H1 (cell line): ENCODE measurements around the gene ENPP4. TPM values are rescaled to one million over a fixed set of nuclear protein-coding genes. Genes with fewer than 3 reads are reported as not detected.

Experiments
- CTCF ChIA-PET: fragments of 300-600 bp; sonication (Branson Sonifier 250); formaldehyde crosslinking; loops from one replicate; lab custom pipeline; 2021; ENCODE audit not compliant: partially characterized antibody; lab: Charles Lee
- POLR2A ChIA-PET: fragments of 300-600 bp; sonication (Branson Sonifier 250); formaldehyde crosslinking; loops from one replicate; lab custom pipeline; 2021; ENCODE audit warnings: inconsistent platforms; ENCODE audit not compliant: partially characterized antibody; lab: Charles Lee
- DNase-seq, 2 experiments: peaks; one replicate each; pipeline versions ENCODE4 v3.0.0 to v3.0.0-alpha.2; 2010 to 2022; ENCODE audit warnings: low spot score in 2 of 2, low read depth in 1 of 2, mixed read lengths in 1 of 2
- FAIRE-seq: peaks from 2 replicates; lab custom pipeline; 2011; peaks lifted over from hg19 to GRCh38; lab: Jason Lieb, UNC
- H2AFZ ChIP-seq: 2 replicates; pipeline ENCODE4 v1.8.1; 2012; ENCODE audit warnings: low read length, inconsistent platforms
- H2AK5ac ChIP-seq: 2 replicates; pipeline ENCODE4 v1.6.1; 2013; ENCODE audit warnings: low read depth, low read length
- H2BK120ac ChIP-seq: replicated peaks from 2 replicates; pipeline ENCODE3; 2013; ENCODE audit warnings: low read depth, low read length, inconsistent platforms
- H2BK12ac ChIP-seq: 2 replicates; pipeline ENCODE4 v1.6.1; 2013; ENCODE audit warnings: low read depth, low read length
- H2BK15ac ChIP-seq: 2 replicates; pipeline ENCODE4 v1.6.1; 2013; ENCODE audit warnings: low read length
- H2BK20ac ChIP-seq: 2 replicates; pipeline ENCODE4 v1.6.1; 2013; ENCODE audit warnings: low read length
- H2BK5ac ChIP-seq: 2 replicates; pipeline ENCODE4 v1.6.1; 2013; ENCODE audit warnings: low read depth, low read length
- H3K14ac ChIP-seq: 2 replicates; pipeline ENCODE4 v1.6.1; 2013; ENCODE audit warnings: inconsistent platforms; ENCODE audit not compliant: insufficient read length
- H3K18ac ChIP-seq: 2 replicates; pipeline ENCODE4 v1.6.1; 2013; ENCODE audit warnings: low read length; ENCODE audit errors: extremely low read depth
- H3K23ac ChIP-seq: 2 replicates; pipeline ENCODE4 v1.6.1; 2013; ENCODE audit warnings: inconsistent platforms; ENCODE audit not compliant: insufficient read length
- H3K23me2 ChIP-seq: 2 replicates; pipeline ENCODE4 v1.6.1; 2013; ENCODE audit warnings: low read depth, low read length
- H3K27ac ChIP-seq: 2 replicates; pipeline ENCODE4 v1.6.1; 2011; ENCODE audit warnings: low read depth, low read length, inconsistent platforms
- H3K27me3 ChIP-seq, 4 experiments: replicated peaks in 1 of 4; 1 replicate in 1 of 4; 2 replicates in 3 of 4; pipeline versions ENCODE4 v1.6.1 to v1.8.1; 2011 to 2013; ENCODE audit warnings: low read length in 3 of 4, mild to moderate bottlenecking in 3 of 4, inconsistent platforms in 2 of 4, mixed read lengths in 2 of 4, moderate library complexity in 1 of 4; ENCODE audit not compliant: control insufficient read depth in 3 of 4, insufficient read depth in 3 of 4; ENCODE audit errors: extremely low read depth in 1 of 4
- H3K36me3 ChIP-seq, 4 experiments: 2 replicates each; pipeline versions ENCODE4 v1.6.1 to v1.8.1; 2011 to 2013; ENCODE audit warnings: mild to moderate bottlenecking in 4 of 4, low read length in 3 of 4, moderate library complexity in 2 of 4, control low read depth in 1 of 4, inconsistent platforms in 1 of 4; ENCODE audit not compliant: insufficient read depth in 4 of 4, control insufficient read depth in 2 of 4
- H3K4ac ChIP-seq: replicated peaks from 2 replicates; pipeline ENCODE3; 2013; ENCODE audit warnings: low read length, low read depth, mixed read lengths, inconsistent platforms; ENCODE audit not compliant: insufficient read length
- H3K4me1 ChIP-seq, 4 experiments: replicated peaks in 1 of 4; 1 replicate in 1 of 4; 2 replicates in 3 of 4; pipeline versions ENCODE4 v1.6.1 to v1.8.1; 2011 to 2013; ENCODE audit warnings: low read length in 3 of 4, inconsistent platforms in 2 of 4, mixed read lengths in 1 of 4; ENCODE audit not compliant: insufficient read depth in 4 of 4, control insufficient read depth in 3 of 4
- H3K4me2 ChIP-seq, 2 experiments: 2 replicates each; pipeline versions ENCODE4 v1.6.1 to v1.8.1; 2011 to 2013; ENCODE audit warnings: low read depth in 2 of 2, low read length in 2 of 2, control low read depth in 1 of 2, inconsistent platforms in 1 of 2, mild to moderate bottlenecking in 1 of 2; ENCODE audit not compliant: insufficient read depth in 1 of 2
- H3K4me3 ChIP-seq, 4 experiments: fragments of 200-600, 300-600 bp in 1 of 4; sonication (generic), shearing (Covaris generic), sonication (Bioruptor Twin) in 1 of 4; 2 replicates each; pipeline versions ENCODE4 v1.5.1 to v1.8.1; 2011 to 2016; ENCODE audit warnings: low read length in 4 of 4, low read depth in 3 of 4, control low read depth in 2 of 4, inconsistent platforms in 2 of 4, mild to moderate bottlenecking in 2 of 4, mixed read lengths in 1 of 4, moderate library complexity in 1 of 4; ENCODE audit not compliant: insufficient read depth in 2 of 4; ENCODE audit errors: extremely low read depth in 1 of 4
- H3K56ac ChIP-seq: replicated peaks from 2 replicates; pipeline ENCODE3; 2013; ENCODE audit warnings: low read depth, mild to moderate bottlenecking, mixed read lengths, low read length, inconsistent platforms; ENCODE audit not compliant: insufficient read length
- H3K79me1 ChIP-seq: 2 replicates; pipeline ENCODE4 v1.6.1; 2013; ENCODE audit warnings: low read depth, low read length, control low read depth
- H3K79me2 ChIP-seq, 2 experiments: 2 replicates each; pipeline versions ENCODE4 v1.6.1 to v1.8.1; 2012 to 2013; ENCODE audit warnings: low read length in 2 of 2, mild to moderate bottlenecking in 2 of 2, inconsistent platforms in 1 of 2; ENCODE audit not compliant: insufficient read depth in 2 of 2, control insufficient read depth in 1 of 2
- H3K9ac ChIP-seq, 4 experiments: replicated peaks in 1 of 4; 1 replicate in 1 of 4; 2 replicates in 3 of 4; pipeline versions ENCODE4 v1.6.1 to v1.8.1; 2011 to 2013; ENCODE audit warnings: low read depth in 3 of 4, low read length in 3 of 4, control low read depth in 2 of 4, mild to moderate bottlenecking in 2 of 4, moderate library complexity in 2 of 4, inconsistent platforms in 1 of 4; ENCODE audit errors: extremely low read depth in 1 of 4
- H3K9me3 ChIP-seq, 2 experiments: 2 replicates each; pipeline versions ENCODE4 v1.6.1 to v1.8.1; 2012 to 2013; ENCODE audit warnings: mild to moderate bottlenecking in 2 of 2, moderate library complexity in 2 of 2, control low read depth in 1 of 2, inconsistent platforms in 1 of 2, low read depth in 1 of 2, low read length in 1 of 2, mixed read lengths in 1 of 2; ENCODE audit not compliant: insufficient read depth in 2 of 2
- H4K20me1 ChIP-seq, 2 experiments: replicated peaks in 1 of 2; 2 replicates each; pipeline versions ENCODE3 to v1.8.1; 2011 to 2013; ENCODE audit warnings: inconsistent platforms in 2 of 2, low read length in 2 of 2, mild to moderate bottlenecking in 1 of 2; ENCODE audit not compliant: insufficient read depth in 2 of 2, control insufficient read depth in 1 of 2
- H4K5ac ChIP-seq: 2 replicates; pipeline ENCODE4 v1.6.1; 2013; ENCODE audit warnings: low read length, low read depth, mixed read lengths, inconsistent platforms; ENCODE audit not compliant: insufficient read length
- H4K8ac ChIP-seq: 2 replicates; pipeline ENCODE4 v1.8.0; 2013; ENCODE audit warnings: mild to moderate bottlenecking, moderate library complexity, low read length, inconsistent platforms; ENCODE audit not compliant: insufficient read depth; ENCODE audit errors: extremely low read depth
- H4K91ac ChIP-seq: replicated peaks from 2 replicates; pipeline ENCODE3; 2013; ENCODE audit warnings: low read length, mixed read lengths, inconsistent platforms; ENCODE audit not compliant: insufficient read length
- FOSL1 ChIP-seq: IDR thresholded peaks from 2 replicates; pipeline ENCODE4 v1.6.1; 2011; ENCODE audit warnings: mild to moderate bottlenecking, low read depth, low read length, moderate library complexity; ENCODE audit not compliant: insufficient read depth
- HDAC2 ChIP-seq, 2 experiments: fragments of 300-600 bp in 1 of 2; sonication (generic) in 1 of 2; IDR thresholded peaks; 2 replicates each; pipeline ENCODE4 v1.6.1; 2011 to 2012; ENCODE audit warnings: low read depth in 2 of 2, low read length in 2 of 2, mild to moderate bottlenecking in 2 of 2, moderate library complexity in 2 of 2, borderline replicate concordance in 1 of 2, inconsistent platforms in 1 of 2
- JUND ChIP-seq: IDR thresholded peaks from 2 replicates; pipeline ENCODE4 v1.6.1; 2011; ENCODE audit warnings: mild to moderate bottlenecking, improper control_type of control experiment, low read length
- KDM5A ChIP-seq: fragments of 200-600 bp; IDR thresholded peaks from 2 replicates; pipeline ENCODE4 v1.7.1; 2012; ENCODE audit warnings: mild to moderate bottlenecking, low read length, inconsistent platforms, mixed read lengths
- NANOG ChIP-seq: IDR thresholded peaks from 2 replicates; pipeline ENCODE4 v1.6.1; 2011; ENCODE audit warnings: low read length, low read depth, mild to moderate bottlenecking, inconsistent platforms; ENCODE audit not compliant: insufficient read depth, poor library complexity, severe bottlenecking
- NRF1 ChIP-seq: IDR thresholded peaks from 2 replicates; pipeline ENCODE4 v1.6.1; 2011; ENCODE audit warnings: mild to moderate bottlenecking, low read depth, low read length, improper control_type of control experiment
- POU5F1 ChIP-seq: IDR thresholded peaks from 2 replicates; pipeline ENCODE4 v1.6.1; 2011; ENCODE audit warnings: low read depth, mild to moderate bottlenecking, low read length, moderate library complexity
- SIRT6 ChIP-seq: IDR thresholded peaks from one replicate; pipeline ENCODE4 v1.7.1; 2012; ENCODE audit warnings: low read length, inconsistent platforms
- SIX5 ChIP-seq: IDR thresholded peaks from 2 replicates; pipeline ENCODE4 v1.6.1; 2011; ENCODE audit warnings: mild to moderate bottlenecking, low read depth, low read length
- SRF ChIP-seq: IDR thresholded peaks from 2 replicates; pipeline ENCODE4 v1.6.1; 2011; ENCODE audit warnings: mild to moderate bottlenecking, low read depth, low read length, moderate library complexity
- WGBS, 2 experiments: shearing (Covaris generic) in 1 of 2; methylation state at CpG; one replicate each; pipeline versions ENCODE4 v1.1.6 to v1.1.7; 2013 to 2015; ENCODE audit warnings: low lambda C conversion rate in 2 of 2, mixed read lengths in 2 of 2, inconsistent platforms in 1 of 2, low coverage in 1 of 2, missing lambda C conversion rate in 1 of 2; ENCODE audit not compliant: insufficient replicate concordance in 2 of 2, insufficient coverage in 1 of 2, insufficient read length in 1 of 2; ENCODE audit errors: extremely low coverage in 1 of 2, missing lambda C conversion rate in 1 of 2; 5-methylcytosine and 5-hydroxymethylcytosine counted together
- polyA plus RNA-seq, 7 experiments: library from polyadenylated mRNA; depleted of rRNA in 3 of 7; stranded (reverse) in 5 of 7; unstranded in 2 of 7; fragments of >200 nt in 5 of 7; fragments of 200-250 nt in 2 of 7; gene quantifications; 1 replicate in 5 of 7; 2 replicates in 1 of 7; 4 replicates in 1 of 7; pipeline versions ENCODE4 v1.2.1 to v1.2.3, GENCODE V29; 2011 to 2013; ENCODE audit warnings: missing spikeins in 2 of 7, mixed read lengths in 2 of 7
- total RNA-seq: library from RNA; stranded (reverse); fragmentation: NEBNext Ultra II Directional; extraction: Animal tissue kit (Norgen Biotek cat#: 25700); gene quantifications from 2 replicates; pipeline ENCODE4 v1.2.1, GENCODE V29; 2021
- TF ChIP-seq, protein P1 (sequence below), 3 experiments: IDR thresholded peaks; 1 replicate in 2 of 3; 2 replicates in 1 of 3; pipeline versions ENCODE4 v1.5.1 to v1.6.1; 2011; ENCODE audit warnings: low read length in 3 of 3, mild to moderate bottlenecking in 3 of 3, inconsistent platforms in 2 of 3, low read depth in 1 of 3, moderate library complexity in 1 of 3; ENCODE audit not compliant: insufficient read depth in 1 of 3; ENCODE audit errors: control extremely low read depth in 1 of 3

ENPP4 gene
- total and polyA plus RNA-seq, 2 of the 8 experiments (the other 6 are each of a cell fraction or from before 2014, with no cell fraction given): 2.0 to 4.4 TPM

DNA sequence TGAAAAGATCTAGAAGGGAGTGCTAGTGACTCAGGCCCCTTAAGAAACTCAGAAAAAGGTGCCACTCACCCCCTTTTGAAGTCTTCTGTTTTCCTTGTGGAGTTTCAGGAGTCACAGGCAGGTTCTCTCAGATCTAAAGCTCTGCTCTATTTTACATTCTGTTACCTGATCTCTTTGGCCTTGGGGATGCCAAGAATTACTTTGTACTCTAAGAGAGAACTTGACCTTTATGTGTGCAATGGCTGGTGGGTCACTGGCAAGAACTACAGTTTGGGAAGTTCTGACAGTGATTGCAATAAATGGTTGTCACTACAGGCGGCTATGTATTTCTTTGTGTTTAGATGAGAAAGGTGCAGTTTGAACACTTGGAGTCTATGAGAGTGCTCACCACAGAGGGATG is 24.2 kb upstream of the ENPP4 start:
- H3K14ac ChIP-seq: no peak overlapping the region
- H3K79me2 ChIP-seq: no peaks in the 10 kb centered on the region
- H3K4me2 ChIP-seq: no peak overlapping the region
- no peak overlapping the region for H2BK120ac ChIP-seq
- H4K5ac ChIP-seq: no peak overlapping the region
- no peak overlapping the region for H2BK12ac ChIP-seq
- no peaks in the 10 kb centered on the region for H4K20me1 ChIP-seq
- no peak overlapping the region for H3K4ac ChIP-seq
- ChIA-PET POLR2A (interaction anchor here (1.2 kb wide), 1 partner anchor 10 kb away, joined by 3 read pairs; no protein-coding TSS in a partner anchor), CTCF (interaction anchor here (0.5 to 1.9 kb wide), 8 partner anchors 9 to 410 kb away, joined by 3 to 7 read pairs (median 4); no protein-coding TSS in a partner anchor)
- H4K91ac ChIP-seq: no peak overlapping the region
- no peak overlapping the region for H3K4me3 ChIP-seq
- no peaks in the 10 kb centered on the region; the same call in 1 of the 2 replicates for H3K23me2 ChIP-seq
- no peak overlapping the region for H3K56ac ChIP-seq
- no peak overlapping the region for H2BK5ac ChIP-seq
- H3K79me1 ChIP-seq: no peaks in the 10 kb centered on the region
- no peak overlapping the region for H3K9ac ChIP-seq
- peaks cover 5 to 6% of the 10 kb centered on the region in 2 experiments; a peak in 3 of 4 replicates for H3K9me3 ChIP-seq
- no peak overlapping the region for H2AK5ac ChIP-seq
- WGBS, 2 experiments: 45% methylated on average over 1 of the region's 1 CpG; no CpG with 5 or more reads in 1 of the 2 experiments
- H3K27me3 ChIP-seq: no peaks in the 10 kb centered on the region
- no peak overlapping the region for H2AFZ ChIP-seq
- no peak overlapping the region for H3K27ac ChIP-seq
- no peak overlapping the region for H2BK20ac ChIP-seq
- FAIRE-seq (no peak), DNase-seq (no peak)
- H3K4me1 ChIP-seq: no peaks in the 10 kb centered on the region
- no peak overlapping the region for H3K23ac ChIP-seq
- H3K18ac ChIP-seq: no peak overlapping the region
- H2BK15ac ChIP-seq: no peak overlapping the region
- H4K8ac ChIP-seq: no peak overlapping the region
- no peaks in the 10 kb centered on the region for H3K36me3 ChIP-seq
- TF ChIP-seq FOSL1 (no peak), HDAC2 (IDR thresholded peaks at IDR 0.05; ENCODE audit: borderline replicate concordance in 1 of 2, low read depth in 2 of 2, low read length in 2 of 2) (no peak), SRF (no peak), NANOG (no peak), POU5F1 (no peak), SIX5 (no peak), KDM5A (no peak), JUND (no peak), SIRT6 (no peak), NRF1 (no peak)
- TF ChIP-seq, protein P1, sequence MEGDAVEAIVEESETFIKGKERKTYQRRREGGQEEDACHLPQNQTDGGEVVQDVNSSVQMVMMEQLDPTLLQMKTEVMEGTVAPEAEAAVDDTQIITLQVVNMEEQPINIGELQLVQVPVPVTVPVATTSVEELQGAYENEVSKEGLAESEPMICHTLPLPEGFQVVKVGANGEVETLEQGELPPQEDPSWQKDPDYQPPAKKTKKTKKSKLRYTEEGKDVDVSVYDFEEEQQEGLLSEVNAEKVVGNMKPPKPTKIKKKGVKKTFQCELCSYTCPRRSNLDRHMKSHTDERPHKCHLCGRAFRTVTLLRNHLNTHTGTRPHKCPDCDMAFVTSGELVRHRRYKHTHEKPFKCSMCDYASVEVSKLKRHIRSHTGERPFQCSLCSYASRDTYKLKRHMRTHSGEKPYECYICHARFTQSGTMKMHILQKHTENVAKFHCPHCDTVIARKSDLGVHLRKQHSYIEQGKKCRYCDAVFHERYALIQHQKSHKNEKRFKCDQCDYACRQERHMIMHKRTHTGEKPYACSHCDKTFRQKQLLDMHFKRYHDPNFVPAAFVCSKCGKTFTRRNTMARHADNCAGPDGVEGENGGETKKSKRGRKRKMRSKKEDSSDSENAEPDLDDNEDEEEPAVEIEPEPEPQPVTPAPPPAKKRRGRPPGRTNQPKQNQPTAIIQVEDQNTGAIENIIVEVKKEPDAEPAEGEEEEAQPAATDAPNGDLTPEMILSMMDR (IDR thresholded peaks at IDR 0.05; ENCODE audit: control extremely low read depth in 1 of 3, insufficient read depth in 1 of 3, low read depth in 1 of 3, low read length in 3 of 3): no peak
